Stimulated activated CD8-positive, alpha-beta memory T cell treated with anti-CD3 and anti-CD28 coated beads, Interleukin-15, amount 100 ng/mL, for 4 hours (primary cell): Measurements from ENCODE around the gene RBM4B.
A peak's percentile ranks its signal among the peaks of the same experiment; 100 is the strongest.

Source experiments
- DNase-seq, 2 donors: peaks; one replicate each; pipeline ENCODE4 v3.0.0-alpha.2; 2020; ENCODE audit warnings: low read depth in 2 of 2

RBM4B gene

DNA sequence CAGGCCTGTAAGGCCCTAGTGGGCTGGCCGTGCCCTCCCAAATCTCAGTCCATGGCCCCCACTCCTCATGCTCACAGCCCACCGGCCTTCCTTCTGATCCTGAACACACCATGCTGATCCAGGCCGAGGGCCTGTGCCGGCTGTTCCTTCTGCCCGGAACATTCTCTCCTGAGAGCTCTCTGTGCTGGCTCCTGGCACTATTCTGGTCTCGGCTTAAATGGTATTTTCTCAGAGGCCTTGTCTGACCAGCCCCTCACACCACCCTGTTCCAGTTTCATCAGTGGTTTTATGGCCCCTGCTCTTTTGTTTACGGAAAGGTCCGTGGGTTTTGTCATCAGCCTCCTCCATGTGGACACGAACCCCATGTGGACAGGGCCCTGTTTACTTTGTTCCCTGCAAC, 29.3 kb upstream of the RBM4B start:
- DNase-seq, result no peak

DNA sequence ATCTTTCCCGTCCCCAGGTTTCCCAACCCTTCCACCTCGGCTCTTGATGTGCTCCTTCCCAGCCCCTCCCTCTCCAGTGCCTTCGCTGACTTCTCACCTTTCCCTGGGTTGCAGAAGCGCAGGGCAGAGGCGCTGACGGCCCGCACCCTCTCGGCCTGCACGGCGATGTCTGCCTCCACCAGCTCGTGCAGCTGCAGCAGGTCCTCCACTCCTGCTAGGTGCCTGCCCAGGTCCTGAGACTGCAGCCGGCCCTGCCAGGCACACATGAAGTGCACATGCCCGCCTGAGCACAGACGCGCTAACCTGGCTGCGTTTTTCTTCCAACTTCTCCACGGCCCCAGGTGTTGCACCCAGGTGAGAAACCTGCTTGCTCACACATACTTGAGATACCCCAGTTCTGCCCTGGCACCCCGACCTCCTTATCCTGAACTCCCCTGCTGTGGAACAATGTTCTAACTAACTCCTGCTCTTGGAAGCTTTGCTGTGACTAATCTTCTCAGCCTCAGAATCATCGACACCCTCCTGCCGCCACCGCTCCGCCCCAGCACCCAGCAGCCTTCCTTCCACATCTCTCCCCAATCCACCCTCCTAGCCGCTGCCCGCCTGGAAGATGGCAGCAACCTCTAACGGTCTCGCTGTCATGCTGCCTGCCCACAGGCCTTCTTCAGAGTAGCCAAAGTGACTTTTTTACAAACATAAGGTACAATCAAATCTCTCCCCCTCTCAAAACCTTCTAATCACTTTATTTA, 28.1 kb upstream of the RBM4B start:
- no peak for DNase-seq

DNA sequence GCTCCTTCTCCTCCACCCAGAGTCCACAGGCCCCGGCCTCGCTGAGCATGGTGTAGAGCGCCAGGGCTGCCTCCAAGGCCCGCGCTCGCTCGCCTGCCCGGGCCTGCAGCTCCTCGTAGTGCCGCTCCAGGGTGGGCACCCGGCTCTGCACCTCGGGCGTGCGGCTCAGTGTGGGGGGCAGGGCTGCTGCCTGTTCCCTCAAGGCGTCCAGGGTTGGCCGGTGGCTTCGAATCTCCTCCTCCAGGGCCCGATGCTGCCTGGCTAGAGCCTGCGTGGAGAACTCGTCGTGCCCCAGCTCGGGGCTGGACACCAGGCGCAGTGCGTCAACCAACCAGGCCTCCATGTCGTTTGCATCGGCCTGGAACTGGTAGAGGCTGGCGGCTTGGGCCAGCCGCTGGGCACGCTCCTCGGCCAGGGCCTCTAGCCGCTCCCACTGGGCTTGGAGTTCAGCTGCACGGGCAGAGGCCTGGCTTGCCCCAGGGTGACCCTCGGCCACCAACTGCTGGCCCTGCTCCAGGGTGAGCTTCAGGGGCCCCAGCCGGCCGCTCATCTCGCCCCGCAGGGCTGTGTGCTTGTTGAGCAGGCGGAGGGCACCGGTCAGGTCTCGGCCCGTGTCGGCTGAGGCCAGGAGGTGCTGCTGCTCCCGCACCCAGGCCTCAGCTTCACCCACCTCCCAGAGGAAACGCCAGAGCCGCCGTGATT, 27.1 kb upstream of the RBM4B start:
- no peak for DNase-seq

DNA sequence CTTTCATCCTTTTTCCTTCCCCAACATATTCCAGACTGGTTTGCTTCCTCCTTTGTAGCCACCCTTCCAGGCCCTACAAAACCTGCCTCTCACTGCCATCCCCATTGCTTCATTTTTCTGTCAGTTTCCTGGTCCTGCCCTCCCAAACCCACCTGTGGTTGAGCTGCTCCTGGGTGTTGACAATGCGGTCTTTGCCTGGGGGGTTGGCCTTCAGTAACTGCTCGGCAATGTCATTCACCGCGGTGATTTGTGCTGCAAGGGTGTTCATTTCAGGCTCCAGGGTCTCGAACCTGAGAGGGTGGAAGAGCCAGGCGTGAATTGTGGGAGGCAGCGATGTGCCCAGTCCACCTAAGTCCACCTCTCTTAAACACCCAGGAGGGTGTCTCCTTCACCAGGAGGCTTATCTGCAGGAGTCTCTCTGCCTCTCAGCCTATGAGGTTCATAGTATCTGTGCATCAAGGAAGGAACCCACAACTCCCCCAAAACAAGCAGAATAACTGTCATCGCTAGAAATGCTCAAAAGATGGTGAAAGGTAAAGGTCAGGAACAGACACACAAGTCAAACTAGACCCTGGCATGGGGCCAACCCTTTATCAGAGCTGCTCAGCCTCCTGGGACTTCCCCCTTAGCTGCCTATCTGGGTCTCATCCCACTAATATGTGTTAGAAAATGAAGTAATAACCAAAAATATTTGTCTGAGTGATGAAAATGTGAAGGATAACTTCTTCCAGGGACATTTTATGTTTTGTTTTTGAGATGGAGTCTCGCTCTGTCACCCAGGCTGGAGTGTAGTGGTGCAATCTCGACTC, 23.9 kb upstream of the RBM4B start:
- no peak for DNase-seq

DNA sequence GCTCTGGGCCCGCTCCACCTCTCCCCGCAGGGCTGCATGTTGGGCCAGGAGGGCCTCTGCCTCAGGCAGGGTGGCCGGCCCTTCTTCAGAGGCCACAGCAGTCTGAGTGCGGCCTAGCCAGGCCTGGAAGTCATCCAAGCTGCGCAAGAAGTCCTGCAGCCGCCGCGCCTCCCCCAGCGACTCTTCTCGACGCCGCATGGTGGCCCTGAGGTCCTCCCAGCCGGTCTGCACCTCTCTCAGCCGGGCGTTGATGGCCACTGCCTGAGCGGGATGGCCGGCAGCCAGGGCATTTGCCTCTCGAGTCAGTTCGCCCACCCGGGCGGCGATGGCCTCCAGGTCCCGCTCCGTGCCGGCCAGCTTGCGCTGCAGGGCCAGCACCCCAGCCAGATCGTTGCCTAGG, 23.1 kb upstream of the RBM4B start:
- no peak for DNase-seq

DNA sequence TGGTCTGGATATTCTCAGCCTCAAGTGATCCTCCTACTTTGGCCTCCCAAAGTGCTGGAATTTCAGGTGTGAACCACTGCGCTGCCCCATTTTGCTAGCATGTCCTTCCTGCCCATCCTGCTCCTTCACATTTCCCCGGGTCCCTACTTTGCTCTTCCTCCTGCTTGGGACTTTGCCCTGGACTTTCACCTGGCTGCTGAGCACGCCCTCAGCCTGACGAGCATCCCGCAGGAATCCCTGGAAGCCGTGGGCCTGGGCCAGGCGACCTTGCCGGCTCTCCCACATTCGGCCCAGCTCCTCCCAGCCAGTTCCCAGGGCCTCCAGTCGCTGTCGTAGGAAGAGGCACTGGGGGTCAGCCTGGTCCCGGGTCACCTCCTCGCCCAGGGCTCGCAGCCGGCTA, 22.6 kb upstream of the RBM4B start:
- no peak for DNase-seq

DNA sequence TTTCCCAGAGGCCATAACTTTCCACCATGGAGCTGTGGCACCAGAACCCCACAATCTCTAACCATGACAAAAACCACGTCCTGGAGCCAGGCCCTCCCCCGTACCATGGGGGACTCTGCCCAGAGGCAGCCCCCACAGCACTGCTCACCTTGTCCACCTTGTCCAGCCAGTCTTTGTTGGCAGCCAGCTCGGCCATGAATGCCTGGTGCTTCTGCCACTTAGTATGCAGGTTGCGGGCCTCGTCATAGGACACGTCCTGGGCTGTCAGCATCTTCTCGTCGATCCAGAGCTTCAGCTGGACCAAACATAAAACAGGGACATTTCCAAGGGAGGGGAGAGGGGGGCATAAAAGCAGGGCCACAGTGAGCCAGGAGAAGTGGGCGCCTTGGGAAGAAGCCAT, 20.8 kb upstream of the RBM4B start:
- no peak for DNase-seq

DNA sequence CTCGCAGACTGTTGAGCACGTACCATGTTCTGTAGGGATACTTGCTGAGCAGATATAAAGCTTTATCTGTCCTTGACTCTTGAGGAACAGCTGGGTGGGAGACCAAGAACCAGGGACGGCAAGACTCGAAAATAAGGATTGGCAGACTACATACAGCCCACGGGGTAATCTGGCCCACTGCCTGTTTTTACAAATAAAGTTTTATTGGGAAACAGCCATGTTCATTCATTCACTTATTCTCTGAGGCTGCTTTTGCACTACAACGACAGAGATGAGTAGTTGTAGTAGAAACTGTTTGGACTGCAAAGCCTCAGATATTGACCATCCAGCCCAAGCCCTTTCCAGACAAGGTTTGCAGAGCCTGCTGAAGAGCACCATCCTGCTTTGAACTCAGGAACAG, 20.3 kb upstream of the RBM4B start:
- DNase-seq, result no peak

DNA sequence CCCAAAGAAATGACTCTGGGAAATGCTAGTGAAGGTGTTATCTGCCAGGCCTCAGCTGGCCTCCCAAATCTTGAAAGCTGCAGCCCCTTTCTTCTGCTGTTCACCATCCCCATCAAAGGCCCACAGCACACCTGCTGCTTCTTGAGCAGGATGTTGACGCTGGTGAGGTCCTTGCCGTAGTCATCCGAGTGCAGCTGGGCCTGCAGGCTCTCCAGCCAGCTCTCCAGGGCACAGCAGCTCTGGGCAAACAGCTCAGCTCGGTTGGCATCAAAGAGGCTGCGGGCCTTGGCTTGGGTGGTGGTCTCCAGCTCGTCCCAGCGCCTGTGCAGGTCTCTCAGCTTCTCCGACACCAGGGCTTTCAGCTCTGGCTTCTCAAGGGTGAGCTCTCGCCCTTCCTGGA, 18.5 kb upstream of the RBM4B start:
- DNase-seq, result no peak

DNA sequence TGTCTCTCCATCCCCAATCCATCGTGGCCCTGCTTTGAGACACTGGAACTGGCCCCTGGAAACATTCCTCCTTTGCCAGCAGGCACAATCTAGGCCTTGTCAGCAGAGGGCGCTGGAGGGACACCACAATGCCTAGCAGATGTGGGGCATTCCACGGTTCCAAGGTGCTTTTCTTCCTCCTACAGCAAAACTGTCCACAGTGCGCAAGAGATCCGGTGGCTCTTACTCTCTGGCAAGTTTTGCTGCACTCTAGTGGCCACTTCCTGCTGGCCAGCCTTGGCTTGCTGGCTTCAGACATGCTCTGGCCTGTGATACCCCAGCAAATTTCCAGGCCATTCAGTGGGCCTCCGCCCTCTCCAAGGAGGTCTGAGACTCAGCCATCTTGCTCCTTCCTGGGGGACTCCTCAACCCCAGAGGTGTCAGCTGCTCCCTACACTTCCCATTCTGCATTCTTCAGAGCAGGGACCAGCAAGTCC, 17.1 kb upstream of the RBM4B start:
- peak; percentile 49 to 64 for DNase-seq

DNA sequence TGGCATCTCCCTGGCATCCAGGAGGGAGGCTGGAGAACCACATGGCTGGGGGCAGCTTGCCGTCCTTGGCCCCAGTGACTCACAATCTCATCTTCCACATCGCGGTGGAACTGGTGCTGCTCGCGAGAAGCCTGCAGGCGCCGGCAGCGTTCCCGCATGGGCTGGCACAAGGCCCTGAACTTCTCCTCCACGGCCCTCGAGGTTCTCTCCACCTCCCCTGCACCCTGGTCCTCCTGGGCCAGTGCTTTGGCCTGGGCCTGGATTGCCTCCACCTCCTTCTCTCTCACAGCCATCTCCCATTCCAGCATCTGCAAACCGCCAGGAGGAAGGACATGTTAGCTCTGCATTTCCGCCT, 16.3 kb upstream of the RBM4B start:
- no peak for DNase-seq

DNA sequence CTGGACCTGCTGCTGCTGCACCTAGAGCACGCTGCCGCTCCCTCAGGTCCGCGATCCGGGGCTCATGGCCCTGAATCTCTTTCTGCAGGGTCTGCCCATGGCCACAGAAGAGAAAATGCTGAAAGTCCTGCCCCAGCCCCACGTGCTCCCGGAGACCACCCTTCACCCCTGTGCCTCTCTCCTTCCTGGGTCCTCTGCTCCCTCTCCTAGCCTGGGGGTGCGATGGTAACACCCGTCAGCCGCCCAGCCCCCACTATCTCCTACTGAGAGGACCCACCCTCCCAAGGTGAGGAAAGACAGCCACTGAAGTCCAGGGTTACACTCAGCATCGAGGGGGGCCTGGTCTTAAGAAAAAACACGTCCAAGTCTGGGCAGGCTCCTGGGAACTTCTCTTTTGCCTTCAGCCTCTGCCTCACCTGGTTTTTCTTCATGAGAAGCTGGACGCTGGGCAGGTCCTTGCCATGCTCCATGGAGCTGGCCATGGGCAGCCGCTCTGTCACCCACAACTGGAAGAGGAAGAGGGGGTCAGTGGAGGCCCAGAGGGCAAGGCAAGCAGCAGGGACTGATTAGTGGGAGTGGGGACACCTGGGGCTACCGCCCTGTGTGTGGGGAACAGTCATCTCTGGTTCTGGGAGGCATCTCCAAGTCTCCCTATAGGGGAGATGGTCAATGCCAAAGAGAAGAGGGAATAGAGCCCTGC, 15.8 kb upstream of the RBM4B start:
- no peak for DNase-seq

DNA sequence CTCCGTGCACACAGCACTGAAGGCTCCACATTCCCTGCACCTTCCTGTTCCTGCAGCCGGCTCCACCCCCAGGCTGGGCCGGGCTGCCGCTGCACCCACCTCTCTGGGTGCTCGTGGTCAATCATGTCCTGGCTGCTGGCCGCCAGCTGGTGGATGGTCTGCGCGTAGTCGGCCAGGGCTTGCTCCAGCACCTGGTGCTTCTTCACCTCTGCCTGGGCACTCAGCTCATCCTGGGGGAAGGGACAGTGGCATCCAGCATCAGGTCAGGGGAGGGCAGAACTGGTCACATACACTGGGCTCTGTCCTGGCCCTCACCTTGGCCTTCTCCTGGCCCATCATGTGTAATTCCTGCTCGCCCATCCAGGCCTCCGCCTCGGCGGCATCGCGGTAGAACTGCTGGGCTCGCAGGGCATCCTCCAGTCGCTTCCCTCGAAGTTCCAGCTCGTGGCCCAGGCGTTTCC, 15.2 kb upstream of the RBM4B start:
- no peak for DNase-seq

DNA sequence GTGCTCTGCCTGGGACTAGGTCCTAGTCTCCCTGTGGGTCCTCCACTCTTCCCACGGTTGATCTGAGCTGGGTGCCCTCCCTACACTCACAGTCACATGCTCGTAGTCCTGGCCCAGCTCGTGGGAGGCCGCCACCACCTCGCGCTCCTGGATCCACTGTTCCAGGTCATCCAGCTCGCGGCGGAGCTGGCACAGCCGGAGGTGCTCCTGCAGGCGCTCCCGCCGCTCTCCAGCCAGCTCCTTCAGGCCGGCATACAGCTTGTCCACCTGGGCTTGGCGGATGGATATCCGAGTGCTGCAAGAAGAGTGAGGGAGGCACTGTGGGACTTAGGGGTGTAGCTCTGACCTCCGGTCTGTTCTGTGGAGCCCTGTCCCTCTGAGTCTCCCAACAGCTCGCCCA, 14.8 kb upstream of the RBM4B start:
- no peak for DNase-seq

DNA sequence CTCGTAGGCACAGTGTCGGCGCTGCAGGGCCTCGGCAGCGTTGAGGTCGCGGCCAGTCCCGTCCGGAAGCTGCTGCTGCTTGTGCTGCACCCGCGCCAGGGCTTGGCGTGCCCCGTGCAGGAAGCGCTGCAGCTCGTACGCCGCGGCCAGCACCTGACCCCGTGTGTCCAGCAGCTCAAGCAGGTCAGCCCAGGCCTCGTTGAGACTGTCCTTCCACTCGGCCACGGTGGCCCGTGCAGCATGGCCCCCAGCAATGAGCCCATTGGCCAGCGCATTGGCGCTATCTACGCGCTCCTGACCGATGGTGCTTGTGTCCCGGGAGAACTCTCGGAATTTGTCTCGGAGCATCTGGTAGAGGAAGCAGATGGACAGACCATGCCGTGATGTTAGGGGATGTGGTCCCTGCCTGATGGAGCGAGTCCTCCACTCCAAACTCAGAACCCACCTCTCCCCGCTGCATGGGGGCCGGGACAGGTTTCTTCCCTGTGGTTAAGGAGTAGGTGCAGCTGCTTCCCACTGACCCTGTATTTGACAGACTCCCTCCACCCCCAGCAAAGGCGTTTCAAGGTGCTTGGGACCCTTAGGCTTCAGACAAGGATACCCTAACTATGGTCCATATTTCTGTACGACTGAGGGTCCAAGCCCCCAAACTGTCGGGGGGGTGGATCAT, 13.8 kb upstream of the RBM4B start:
- DNase-seq, result no peak

DNA sequence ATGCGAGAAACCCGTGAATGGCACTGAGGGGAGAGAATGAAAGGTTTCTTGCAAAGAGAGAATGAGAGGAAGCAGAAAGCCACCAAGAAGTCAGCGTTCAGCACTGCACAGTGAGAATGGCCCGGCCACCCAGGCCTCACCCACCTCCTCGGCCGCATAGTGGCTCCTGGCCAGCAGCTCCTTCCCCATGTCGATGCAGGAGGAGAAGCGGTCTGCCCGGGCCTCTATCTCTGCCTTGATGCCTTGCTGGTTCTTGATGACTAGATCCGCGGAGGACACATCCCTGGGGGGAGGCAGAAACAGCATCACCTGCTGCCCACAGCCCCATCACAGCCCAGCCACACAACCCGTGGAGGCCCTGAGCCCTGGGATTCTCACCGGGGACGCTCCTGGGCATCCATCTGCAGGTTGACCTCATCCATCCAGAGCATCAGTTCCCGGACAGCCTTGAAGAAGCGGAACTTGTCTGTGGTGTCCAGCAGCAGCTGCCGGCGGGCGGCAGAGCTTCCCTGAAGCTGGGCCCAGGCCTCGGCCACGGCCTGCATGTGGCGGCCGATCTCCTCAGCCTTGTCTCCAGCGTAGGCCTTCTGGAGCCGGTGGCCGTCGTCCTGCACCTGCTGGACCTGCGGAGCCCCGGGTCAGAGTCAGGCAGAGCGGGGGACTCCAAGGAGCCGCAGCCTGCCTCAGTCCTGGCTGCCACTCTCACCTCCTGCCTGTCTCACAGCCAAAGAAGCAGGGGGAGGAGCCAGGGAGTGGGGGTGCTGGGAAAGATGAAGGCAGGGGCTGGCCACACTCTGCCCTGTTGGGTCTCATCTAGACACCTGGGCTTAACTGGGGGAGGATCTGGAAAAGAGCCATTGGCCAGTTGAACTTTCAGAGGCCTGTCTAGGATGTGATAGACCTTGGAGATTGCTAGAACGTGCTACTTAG, 12.2 kb upstream of the RBM4B start:
- DNase-seq, result no peak

DNA sequence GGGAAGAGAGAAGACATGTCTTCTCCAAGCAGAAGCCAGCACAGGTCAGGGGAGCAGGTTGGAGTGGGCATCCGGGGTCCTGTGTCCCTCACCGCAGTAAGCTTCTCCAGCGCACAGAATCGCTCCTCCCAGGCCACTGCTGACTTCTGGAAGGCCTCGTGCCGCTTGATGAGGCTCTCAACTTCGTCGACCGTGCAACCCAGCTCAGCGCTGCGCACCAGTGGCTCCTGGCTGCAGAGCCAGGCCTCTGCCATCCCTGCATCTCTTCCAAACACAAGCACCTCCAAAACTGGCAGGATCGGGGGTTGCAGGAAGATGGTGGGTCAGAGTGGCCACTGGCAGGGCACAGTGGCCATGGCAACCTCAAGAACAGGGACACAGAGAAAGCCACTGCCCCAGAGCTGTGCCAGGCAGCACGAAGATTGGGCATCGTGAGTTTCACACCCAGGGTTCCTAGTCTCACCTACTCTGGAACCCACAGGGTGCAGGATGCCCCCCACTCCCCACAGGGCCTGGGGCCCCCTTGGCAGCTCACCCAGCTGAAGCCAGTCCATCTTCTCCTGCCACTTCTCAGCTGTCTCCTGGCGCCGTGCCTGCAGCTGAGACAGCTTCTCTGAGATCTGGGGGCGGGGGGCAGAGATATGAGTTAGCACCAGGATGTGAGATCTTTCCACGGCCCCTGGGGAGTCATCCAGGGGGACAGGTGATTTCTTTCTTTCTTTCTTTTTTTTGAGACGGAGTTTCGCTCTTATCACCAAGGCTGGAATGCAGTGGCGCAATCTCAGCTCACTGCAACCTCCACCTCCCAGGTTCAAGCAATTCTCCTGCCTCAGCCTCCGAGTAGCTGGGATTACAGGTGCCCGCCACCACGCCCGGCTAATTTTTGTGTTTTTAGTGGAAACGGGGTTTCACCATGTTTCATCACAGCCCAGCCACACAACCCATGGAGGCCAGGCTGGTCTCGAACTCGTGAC, 11.2 kb upstream of the RBM4B start:
- no peak for DNase-seq

DNA sequence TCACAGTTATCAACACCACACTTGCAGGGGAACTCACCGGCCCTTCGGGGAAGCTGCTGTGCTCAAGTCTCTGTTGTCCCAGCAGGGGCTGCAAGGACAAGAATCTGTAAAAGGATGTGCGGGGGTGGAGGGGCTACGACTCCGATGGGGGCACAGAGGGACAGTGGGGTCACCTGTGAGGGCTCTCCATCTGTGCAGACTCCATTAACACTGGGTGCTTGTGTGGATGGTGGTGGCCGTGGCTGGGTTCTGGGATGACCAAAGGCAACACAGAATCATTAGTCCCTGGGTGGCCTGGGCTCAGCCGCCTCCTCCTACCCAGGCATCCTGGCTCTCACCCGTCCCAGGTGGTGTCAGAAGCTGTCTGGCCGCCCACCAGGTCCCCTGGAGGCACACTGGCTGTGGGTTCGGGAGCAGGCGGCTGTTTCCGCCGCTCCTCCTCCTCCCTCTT, 10.2 kb upstream of the RBM4B start:
- DNase-seq, result no peak
